MM.1S (cell line): ENCODE results near the gene C10orf67.
"Not testable (repeated sequence)": the region's sequence is repeated elsewhere in the genome, so short reads cannot be mapped to it uniquely, and the experiment has no call there.

Experiments used
- DNase-seq: peaks from one replicate; pipeline ENCODE4 v3.0.0-alpha.2; 2015
- H2AFZ ChIP-seq: fragments of 300-600 bp; sonication (generic); 2 replicates; pipeline ENCODE4 v1.6.0; 2016; ENCODE audit warnings: antibody characterized with exemption, low read length
- H3F3A ChIP-seq: fragments of 300-600 bp; sonication (generic); 2 replicates; pipeline ENCODE4 v1.6.1; 2016; ENCODE audit warnings: mild to moderate bottlenecking, antibody characterized with exemption, low read length, moderate library complexity, mixed read lengths; ENCODE audit not compliant: insufficient read depth
- H3K27ac ChIP-seq: fragments of 300-600 bp; sonication (generic); 2 replicates; pipeline ENCODE4 v1.5.1; 2016; ENCODE audit warnings: mild to moderate bottlenecking, low read length
- H3K27me3 ChIP-seq: fragments of 300-600 bp; sonication (generic); replicated peaks from 2 replicates; pipeline ENCODE4 v1.6.0; 2016; ENCODE audit warnings: low read length; ENCODE audit not compliant: insufficient read depth
- H3K36me3 ChIP-seq: fragments of 300-600 bp; sonication (generic); replicated peaks from 2 replicates; pipeline ENCODE4 v1.6.1; 2016; ENCODE audit warnings: mild to moderate bottlenecking, low read length, mixed read lengths; ENCODE audit not compliant: insufficient read depth
- H3K4me1 ChIP-seq: fragments of 300-600 bp; sonication (generic); 2 replicates; pipeline ENCODE4 v1.6.1; 2016; ENCODE audit warnings: low read length, mixed read lengths
- H3K4me2 ChIP-seq: fragments of 300-600 bp; sonication (generic); 2 replicates; pipeline ENCODE4 v1.6.0; 2016; ENCODE audit warnings: low read depth, low read length
- H3K4me3 ChIP-seq: fragments of 300-600 bp; sonication (generic); 2 replicates; pipeline ENCODE4 v1.5.1; 2016; ENCODE audit warnings: low read length, mixed read lengths
- H3K79me2 ChIP-seq: fragments of 300-600 bp; sonication (generic); 2 replicates; pipeline ENCODE4 v1.6.1; 2016; ENCODE audit warnings: mixed run types, low read length, mixed read lengths
- H3K9ac ChIP-seq: fragments of 300-600 bp; sonication (generic); 2 replicates; pipeline ENCODE4 v1.6.1; 2016; ENCODE audit warnings: low read length, mixed read lengths
- H3K9me2 ChIP-seq: fragments of 300-600 bp; sonication (generic); replicated peaks from 2 replicates; pipeline ENCODE4 v1.6.1; 2016; ENCODE audit warnings: mild to moderate bottlenecking, low read length, mixed read lengths; ENCODE audit not compliant: insufficient read depth
- H3K9me3 ChIP-seq: fragments of 300-600 bp; sonication (generic); replicated peaks from 2 replicates; pipeline ENCODE4 v1.6.1; 2016; ENCODE audit warnings: mild to moderate bottlenecking, low read length, mixed read lengths; ENCODE audit not compliant: insufficient read depth
- H4K20me1 ChIP-seq: fragments of 300-600 bp; sonication (generic); 2 replicates; pipeline ENCODE4 v1.6.1; 2016; ENCODE audit warnings: mild to moderate bottlenecking, low read length, moderate library complexity, mixed read lengths; ENCODE audit not compliant: insufficient read depth
- CTCF ChIP-seq: fragments of 300-600 bp; sonication (generic); IDR thresholded peaks from 2 replicates; pipeline ENCODE4 v1.5.1; 2016; ENCODE audit warnings: antibody characterized with exemption, low read length, mixed read lengths
- EZH2 ChIP-seq: fragments of 300-600 bp; sonication (generic); optimal IDR thresholded peaks from 2 replicates; pipeline ENCODE3; 2017; ENCODE audit warnings: low read depth, mild to moderate bottlenecking, antibody characterized with exemption, low read length, mixed read lengths
- EZH2phosphoT487 ChIP-seq: fragments of 300-600 bp; sonication (generic); IDR thresholded peaks from 2 replicates; pipeline ENCODE4 v1.6.1; 2018; ENCODE audit warnings: antibody characterized with exemption, low read length

The C10orf67 gene

GRCh38 chr10:23275355-23275754 lies 69.2 kb downstream of the C10orf67 start:
- H3F3A ChIP-seq = no peaks in the 10 kb centered on the region
- no peak overlapping the region for H3K4me3 ChIP-seq
- H3K27ac ChIP-seq = no peak overlapping the region
- no peaks in the 10 kb centered on the region for H3K9me2 ChIP-seq
- no peak for DNase-seq
- no peaks in the 10 kb centered on the region for H3K4me1 ChIP-seq
- H3K36me3 ChIP-seq = no peaks in the 10 kb centered on the region
- H4K20me1 ChIP-seq = no peaks in the 10 kb centered on the region
- TF ChIP-seq EZH2phosphoT487 (no peak), EZH2 (no peak), CTCF (no peak)
- H3K9me3 ChIP-seq = no peaks in the 10 kb centered on the region
- H3K9ac ChIP-seq = no peak overlapping the region
- no peaks in the 10 kb centered on the region for H3K27me3 ChIP-seq
- H2AFZ ChIP-seq = no peak overlapping the region
- H3K4me2 ChIP-seq = no peak overlapping the region
- H3K79me2 ChIP-seq = no peaks in the 10 kb centered on the region

- H4K20me1 ChIP-seq, H3F3A ChIP-seq, H3K9ac ChIP-seq, DNase-seq, H3K79me2 ChIP-seq, H3K4me3 ChIP-seq, H2AFZ ChIP-seq, H3K27me3 ChIP-seq, H3K27ac ChIP-seq, H3K9me2 ChIP-seq, H3K9me3 ChIP-seq, H3K36me3 ChIP-seq, H3K4me1 ChIP-seq, H3K4me2 ChIP-seq: not testable (repeated sequence)
Observed at GRCh38 chr10:23274179-23274578, 70.4 kb downstream of the C10orf67 start.

DNA sequence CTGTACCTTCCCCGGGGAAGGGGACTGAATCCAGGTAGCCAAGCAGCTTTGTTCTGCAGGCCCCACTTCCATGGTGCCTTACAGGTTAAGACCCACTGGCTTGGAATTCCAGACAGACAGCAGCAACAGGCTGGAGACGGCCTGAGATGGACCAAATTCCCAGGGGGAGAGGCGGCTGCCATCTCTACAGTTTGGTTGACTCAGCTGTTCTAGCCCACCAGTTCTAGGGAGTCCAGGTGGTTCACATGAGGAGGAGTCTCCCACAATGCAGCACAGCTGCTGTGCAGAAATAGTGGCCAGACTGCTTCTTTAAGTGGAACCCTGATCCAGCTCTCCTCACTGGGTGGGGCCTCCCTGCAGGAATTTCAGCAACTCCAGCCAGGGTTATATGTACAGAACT lies 74.1 kb downstream of the C10orf67 start:
- Histone ChIP-seq H2AFZ (no peak overlapping the region), H3K79me2 (no peaks in the 10 kb centered on the region), H3K9me3 (no peaks in the 10 kb centered on the region), H3K4me1 (no peaks in the 10 kb centered on the region), H3K4me3 (no peak overlapping the region), H3F3A (no peaks in the 10 kb centered on the region), H3K27me3 (no peaks in the 10 kb centered on the region), H3K9me2 (no peaks in the 10 kb centered on the region), H3K4me2 (no peak overlapping the region), H4K20me1 (no peaks in the 10 kb centered on the region), H3K36me3 (no peaks in the 10 kb centered on the region), H3K27ac (no peak overlapping the region), H3K9ac (no peak overlapping the region)
- TF ChIP-seq EZH2 (no peak), EZH2phosphoT487 (no peak), CTCF (no peak)
- no peak for DNase-seq

DNA sequence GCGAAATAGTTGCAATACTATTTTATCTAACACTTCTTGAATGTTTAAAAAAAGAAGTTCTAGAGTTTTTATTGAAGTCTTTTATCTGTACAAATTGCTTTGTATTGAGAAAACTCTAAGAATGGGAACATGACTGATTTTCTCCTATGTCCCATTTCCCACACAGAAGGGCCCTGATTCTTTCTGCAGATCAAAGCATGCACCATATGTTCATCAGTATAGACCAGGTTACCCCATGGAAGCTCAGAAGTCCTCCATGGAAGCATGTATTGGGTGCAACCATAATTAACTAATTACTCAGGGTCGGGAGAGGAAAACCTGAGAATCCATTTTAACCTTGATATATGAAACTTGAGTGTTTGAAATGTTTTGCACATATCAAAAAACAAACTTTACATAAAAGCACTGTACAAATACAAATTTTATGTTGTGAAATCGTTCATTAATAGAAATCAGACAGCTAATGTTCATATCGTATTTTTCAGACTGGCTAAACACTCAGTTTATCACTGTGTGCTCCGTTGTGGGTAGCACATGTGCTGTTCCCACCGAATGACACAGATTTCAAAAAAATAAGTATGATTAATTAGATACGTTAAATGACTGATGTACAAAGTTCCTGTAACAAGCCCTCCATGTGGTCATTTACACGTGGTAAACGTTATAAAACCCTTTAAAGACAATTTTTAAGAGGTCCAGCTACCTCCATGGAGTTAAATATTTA lies 81.0 kb downstream of the C10orf67 start:
- Histone ChIP-seq H2AFZ (no peak overlapping the region), H3K36me3 (no peaks in the 10 kb centered on the region), H3F3A (no peaks in the 10 kb centered on the region), H3K4me3 (no peak overlapping the region), H4K20me1 (no peaks in the 10 kb centered on the region), H3K9me3 (no peaks in the 10 kb centered on the region), H3K27me3 (no peaks in the 10 kb centered on the region), H3K27ac (no peak overlapping the region), H3K79me2 (no peaks in the 10 kb centered on the region), H3K4me1 (no peaks in the 10 kb centered on the region), H3K9ac (no peak overlapping the region), H3K4me2 (no peak overlapping the region), H3K9me2 (no peaks in the 10 kb centered on the region)
- TF ChIP-seq EZH2 = no peak
- TF ChIP-seq EZH2phosphoT487 = no peak
- TF ChIP-seq CTCF = no peak
- DNase-seq = no peak
